HG02623 (cell line): ENCODE data around the gene INO80B.
"Not testable (repeated sequence)": the region's sequence is repeated elsewhere in the genome, so short reads cannot be mapped to it uniquely, and the experiment has no call there.

Source experiments
- ATAC-seq: cut with Tn5 transposase; IDR thresholded peaks from one replicate; pipeline ENCODE4 v1.9.1; 2021; ENCODE audit warnings: moderate library complexity; ENCODE audit not compliant: unreplicated experiment

The INO80B gene

DNA sequence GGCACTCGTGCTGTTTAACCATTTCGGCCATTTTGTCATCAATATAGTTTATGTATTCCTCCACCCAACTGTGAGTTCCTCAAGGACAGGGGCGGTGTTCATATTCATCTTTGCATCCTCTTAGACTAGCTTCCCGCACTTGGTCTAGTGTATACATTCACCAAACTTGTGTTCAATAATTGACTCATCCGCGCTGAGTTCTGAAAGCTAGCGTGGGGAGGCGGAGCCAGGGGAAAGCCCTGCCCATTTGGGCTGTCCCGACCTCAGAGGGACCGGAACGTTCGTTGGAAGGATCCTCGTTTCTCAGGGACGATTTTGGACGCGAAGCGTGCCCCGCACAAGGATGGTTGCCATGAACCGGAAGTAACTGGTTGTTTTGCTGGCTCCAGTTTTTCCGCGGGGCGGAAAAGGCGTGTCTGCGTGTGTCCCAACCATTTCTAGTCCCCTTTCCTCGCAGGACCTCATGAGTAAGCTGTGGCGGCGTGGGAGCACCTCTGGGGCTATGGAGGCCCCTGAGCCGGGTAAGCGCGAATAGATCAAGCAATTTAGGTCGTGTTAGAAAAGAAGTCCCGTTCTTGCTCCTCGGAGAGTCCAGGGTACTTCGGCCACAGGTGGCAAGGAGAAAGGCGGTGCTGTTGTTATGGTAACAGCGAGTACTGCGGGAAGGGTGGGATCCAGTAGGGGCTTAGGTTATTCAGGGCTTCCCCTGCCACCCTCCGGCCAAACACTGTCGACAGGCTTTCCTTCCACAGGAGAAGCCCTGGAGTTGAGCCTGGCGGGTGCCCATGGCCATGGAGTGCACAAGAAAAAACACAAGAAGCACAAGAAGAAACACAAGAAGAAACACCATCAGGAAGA, at the start of gene INO80B:
TSS of gene INO80B (plus strand) at position 434 of the 858 bp plus-strand sequence. CDS start at position 464, 30 bp downstream.
- peak; percentile 36 for ATAC-seq

DNA sequence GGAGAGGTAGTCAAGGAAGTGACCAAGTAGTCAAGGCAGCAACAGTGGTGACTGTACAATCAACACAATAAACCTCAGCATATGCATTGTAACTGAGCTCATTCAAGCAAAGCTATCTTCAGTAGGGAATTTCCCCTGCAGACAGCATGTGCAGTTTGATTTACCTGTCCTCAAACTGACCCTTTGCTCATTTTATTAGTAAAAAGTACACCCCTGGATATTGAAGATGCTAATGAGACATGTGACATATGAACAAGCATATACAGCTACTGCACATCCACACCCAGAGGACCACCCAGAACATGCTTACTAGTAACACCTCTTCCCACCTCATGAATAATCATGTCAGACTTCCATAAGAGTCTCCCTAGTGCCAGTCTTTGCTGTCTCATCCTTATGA, 48.9 kb upstream of the INO80B start:
- no peak for ATAC-seq

DNA sequence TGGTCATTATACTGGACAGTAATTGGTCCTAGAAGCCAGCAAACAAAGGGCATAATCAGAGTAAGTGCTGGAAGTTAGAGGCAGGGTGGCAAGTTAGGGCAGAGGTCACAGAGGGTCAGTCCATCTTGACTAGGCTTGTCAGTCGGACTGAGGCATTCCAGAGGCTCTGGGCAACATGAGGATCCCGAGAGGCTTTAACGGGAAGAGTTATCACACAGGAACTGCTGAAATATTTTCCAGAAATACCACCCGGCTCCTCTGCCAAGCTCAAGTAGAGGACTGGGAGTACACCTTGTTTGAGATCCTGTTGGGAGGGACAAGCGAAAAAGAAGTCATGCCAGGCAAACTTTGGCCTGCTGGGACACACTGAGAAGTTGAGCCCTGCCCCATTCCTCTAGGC, 47.2 kb upstream of the INO80B start:
- ATAC-seq: no peak

DNA sequence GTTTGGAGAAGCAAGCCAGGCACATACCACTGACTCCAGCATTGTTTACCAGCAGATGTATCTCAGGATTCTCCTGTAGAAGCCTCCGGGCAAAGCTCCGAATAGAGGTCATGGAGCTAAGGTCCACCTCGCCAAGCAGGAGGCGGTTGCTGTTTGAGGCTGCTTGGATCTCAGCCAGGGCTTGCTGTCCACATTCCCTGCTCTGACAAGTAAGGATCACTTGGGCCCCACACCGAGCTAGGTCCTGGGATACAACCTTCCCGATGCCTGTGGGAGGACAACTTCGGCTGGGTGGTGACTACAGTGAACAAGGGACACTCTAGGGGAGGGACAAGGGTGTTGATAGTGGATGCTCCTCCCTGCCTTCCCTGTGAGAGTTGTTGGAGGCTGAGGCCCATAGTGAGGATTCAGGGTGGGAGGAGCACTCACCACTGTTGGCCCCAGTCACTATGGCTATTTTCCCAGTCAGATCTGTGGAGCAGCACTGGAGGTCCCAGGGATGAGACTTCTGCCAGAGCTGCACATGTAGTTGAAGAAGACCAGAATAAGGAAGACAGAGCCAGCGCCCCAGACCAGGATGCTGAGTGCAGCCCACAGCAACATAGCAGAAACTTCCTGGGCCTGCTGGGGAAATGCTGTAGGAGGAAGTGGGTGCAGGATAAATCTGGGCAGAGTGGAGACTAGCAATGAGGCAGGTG, 41.7 kb upstream of the INO80B start:
- no peak for ATAC-seq

DNA sequence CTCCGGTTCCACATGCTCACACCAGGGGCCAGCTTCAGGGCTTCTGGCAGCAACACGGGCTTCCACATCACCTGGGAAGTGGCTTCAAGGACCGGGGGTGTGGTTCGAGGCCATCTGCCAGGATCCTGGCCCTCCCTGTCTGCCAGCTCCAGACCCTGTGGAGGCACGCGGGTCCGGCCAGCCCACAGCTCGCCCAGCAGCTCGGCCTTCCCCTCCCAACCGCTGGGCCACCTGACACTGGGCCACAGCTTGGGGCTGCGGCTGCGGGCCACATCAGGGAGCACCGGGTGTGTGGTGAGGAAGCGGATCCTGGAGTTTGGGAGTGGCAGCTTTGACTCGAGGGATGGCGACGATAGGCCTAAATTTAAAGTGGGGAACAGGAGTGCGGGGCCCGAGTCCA, 40.4 kb upstream of the INO80B start:
- ATAC-seq: no peak

DNA sequence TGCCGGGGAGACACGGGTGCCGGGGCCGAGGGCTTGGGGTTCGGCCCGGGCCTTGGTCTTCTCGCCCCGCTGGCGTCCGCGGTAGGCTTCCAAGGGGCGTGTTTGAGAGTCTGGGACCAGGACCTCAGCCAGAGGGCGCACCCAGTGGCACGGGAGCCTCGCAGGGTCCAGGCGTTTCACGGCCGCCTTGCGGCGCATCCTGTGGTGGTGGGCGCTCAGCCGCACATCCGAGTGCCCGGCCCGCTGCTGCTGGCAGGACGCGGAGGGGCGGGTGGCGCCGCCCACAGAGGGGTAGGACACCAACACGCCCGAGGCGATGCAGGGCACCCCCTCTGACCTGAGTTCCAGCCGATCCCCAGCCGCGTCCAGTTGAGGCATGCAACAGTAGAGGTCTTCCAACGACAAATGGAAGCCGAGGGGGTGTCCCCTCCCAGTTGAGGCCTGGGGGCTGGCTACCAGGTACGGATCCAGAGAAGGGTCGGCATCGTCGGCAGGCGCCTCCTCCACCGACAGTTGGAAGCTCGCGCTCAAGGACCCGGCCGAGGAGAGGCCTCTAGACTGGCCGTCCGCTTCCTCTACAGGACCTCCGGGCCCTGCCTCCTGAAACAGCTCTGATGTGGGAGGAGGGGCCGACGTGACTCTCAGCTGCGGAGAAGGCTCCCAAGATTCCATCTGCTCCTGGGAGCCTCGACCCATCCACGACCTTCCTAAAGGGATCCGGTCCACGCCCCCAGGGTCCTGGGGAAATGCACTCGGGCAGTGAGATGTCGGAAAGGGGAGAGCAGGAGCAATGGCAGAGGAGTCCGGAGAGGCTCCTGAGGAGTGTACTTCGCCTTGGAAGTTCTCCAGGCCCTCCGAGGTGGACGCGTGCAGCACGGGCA, 39.8 kb upstream of the INO80B start:
- peak; percentile 37 for ATAC-seq

DNA sequence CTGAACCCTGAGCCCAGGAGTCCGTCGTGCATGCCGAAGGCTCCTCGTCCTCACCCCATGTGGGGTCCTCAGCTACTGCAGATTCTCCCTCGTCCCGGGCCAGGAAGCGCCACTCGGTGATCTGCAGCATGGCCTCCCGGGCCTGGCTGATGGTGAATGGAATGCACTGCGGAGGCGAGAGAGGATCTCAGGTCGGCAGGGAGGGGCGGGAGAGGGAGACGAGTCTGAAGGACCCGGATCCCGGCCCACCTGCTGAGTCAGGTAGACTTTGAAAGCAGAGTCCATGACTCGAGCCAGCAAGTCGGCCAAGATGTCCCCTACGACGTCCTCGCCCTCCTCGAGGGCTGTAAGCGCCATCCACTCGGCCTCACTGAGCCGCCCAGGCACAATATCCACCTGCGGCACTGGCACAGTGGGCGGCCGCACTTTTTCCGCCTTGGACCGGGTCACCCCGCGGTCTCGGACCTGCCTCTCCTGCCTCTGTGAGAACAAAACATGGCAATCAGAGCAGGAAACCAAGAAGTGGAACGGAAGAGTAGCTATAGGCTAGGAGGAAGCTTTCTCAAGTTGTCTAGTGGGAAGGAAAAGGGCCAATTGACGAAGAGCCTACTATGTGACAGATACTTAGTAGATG, 39.0 kb upstream of the INO80B start:
- no peak for ATAC-seq

DNA sequence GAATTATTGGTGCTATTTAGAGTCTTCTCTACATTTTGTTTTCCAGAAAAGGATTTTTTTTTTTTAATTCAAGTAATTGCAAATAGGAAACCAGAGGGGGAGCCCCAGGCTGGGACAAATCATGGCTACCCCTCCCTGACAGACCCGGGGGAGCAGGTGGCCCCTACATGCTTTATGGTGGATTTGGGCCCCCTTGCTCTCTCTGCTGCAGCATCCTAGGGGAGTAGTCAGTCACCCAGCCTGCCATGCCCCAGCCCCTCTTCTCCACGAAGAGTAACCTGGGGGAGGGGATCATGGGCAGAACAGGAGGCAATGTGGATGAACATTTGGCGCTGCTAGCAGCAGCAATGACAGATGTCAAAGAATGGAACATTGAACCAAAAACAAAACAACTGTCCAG, 38.1 kb upstream of the INO80B start:
- no peak for ATAC-seq

DNA sequence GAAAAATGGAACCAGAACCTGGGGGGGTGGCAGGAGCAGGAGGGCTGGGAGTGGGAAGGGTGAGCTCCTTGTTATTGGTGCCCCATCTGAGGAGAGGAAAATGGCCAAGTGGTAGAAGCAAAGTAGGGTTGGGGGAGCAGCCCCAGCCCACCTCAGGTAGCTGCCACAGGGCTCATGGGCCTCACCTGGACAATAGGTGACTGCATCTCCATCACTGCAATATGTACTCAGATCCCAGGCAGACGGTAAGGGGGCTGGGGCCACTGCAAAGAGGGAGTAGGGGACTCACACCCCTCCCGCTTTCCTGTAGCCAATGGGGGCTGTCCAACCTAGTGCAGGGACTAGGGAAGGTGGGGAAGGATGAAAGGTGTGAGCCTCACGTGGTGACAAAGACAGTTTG, 37.7 kb upstream of the INO80B start:
- ATAC-seq: no peak

DNA sequence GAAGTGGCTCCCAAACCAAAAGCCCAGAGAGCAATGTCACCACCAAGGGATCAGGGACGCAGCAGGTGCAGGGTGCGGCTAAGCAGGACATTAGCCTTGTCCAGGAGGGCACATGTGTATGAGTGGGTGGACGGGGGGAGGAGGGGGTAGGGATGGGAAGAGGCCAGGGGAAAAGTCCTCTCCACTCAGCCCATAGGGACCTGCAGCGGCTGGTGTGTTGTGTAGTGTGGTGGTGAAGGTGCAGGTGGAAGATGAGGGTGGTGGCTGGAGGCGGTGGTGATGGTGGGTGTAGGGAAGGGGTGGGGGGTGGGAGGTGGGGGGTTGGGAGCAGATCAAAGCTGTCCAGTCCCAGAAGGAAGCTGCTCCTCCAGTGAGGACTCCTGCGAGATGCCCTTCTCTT, 37.1 kb upstream of the INO80B start:
- ATAC-seq: no peak

DNA sequence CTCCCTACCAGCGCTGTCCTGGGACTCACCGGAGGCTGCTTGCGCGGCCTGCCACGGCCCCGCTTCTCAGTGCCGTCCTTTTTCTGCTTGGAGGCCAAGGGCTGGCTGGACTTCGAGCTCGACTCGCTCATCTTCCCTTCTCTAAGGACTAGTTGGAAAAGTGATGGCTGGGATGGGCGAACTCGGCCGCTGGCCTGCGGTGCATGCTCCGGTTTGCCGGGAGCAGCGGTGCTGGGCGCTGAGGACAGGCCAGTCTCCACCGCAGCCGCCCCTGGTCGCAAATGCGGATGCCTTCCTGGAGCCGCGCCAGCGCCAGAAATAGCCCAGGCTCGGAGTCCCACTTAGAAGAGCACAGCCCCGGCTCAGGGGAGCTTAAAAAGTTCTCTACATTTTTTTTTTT, 36.6 kb upstream of the INO80B start:
- ATAC-seq: no peak

DNA sequence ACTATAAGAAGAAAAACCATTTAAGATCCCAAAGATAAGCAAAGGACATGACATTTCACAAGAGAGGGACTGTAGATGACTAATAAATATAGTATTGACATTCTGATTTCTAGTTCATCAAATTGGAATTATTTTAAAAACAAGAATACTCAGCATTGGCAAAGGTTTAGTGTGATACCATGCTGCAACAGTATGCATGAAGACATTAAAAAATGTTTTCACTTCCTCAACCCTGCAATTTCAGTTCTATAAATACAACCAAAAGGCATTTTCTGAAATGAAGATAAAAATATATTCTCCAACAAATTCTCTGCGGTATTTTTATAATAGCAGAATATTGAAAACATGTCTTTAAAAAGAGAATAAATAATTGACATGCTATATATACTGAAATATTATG, 35.5 kb upstream of the INO80B start:
- no peak for ATAC-seq

DNA sequence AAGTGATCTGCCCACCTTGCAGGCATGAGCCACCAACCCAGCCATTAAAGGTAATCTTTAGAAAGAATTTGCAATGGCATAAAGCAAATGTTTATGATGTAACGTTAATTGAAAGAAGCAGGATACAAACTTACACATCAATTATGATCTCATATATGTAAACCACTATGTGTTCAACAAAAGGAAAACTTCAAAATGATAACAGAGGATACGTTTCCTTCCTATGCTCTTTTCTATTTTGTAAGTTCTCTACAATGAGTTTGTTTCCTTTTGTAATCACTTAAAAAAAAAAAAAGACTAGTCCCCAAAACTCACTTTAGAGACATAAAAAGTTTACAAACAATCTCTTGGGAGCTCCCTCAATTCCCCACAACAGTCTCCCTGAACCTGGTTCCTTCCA, 34.9 kb upstream of the INO80B start:
- ATAC-seq: no peak

DNA sequence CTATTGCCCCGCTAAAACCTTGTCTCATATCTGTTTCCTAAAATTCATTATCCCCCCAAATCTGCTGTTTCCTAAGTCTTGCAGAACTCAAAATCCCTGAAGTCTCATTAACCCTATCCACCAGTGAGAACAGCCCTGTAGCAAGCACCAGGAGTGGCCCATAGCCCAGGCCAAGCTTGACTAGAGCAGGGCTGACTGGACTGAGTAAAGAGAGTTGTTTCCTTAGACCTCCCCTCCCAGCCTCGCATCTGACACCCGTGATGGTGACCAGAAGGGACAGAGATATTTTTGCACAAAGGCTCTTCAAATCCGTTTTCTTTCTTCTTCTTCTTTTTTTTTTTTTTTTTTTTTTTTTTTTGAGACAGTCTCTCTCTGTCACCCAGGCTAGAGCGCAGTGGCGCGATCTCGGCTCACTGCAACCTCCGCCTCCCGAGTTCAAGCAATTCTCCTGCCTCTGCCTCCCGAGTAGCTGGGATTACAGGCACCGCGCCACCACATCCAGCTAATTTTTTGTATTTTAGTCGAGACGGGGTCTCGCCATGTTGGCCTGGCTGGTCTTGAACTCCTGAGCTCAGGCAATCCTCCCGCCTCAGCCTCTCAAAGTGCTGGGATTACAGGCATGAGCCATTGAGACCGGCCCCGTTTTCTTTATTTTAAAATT, 34.3 kb upstream of the INO80B start:
- not testable (repeated sequence) for ATAC-seq

DNA sequence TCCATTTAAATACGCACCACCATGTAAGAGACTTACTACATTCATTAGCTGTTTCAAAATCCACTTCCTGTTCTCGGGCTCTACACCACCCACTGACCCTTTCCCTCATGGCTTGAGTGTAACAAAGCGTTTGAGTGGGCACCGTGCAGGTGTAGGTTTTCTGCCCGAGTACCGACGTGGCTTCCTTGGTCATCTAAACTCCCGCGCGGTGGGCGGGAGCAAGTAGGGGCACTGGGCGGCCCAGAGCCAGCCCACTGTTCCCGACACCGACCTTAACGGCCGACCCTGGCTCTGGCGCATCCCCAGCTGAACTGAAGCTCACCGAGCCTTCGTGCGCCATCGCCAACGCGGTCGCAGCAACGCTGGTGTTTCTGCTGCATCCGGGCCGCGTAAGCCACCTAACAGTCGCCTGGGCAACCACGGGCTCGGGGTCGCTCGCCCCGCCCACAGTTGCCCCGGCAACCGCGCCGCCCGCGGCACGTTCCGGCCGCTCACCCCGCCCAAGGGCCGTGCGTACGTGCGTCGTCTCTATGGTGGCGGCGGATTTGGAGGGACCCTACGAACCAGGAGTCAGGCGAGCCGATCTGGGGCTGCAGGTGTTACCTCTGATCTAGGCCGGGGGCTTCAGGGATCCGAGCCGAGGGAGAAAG, 33.5 kb upstream of the INO80B start, which contains the start of the genes C2orf81 and WDR54:
TSS of gene C2orf81 (minus strand) at position 399 of the 650 bp plus-strand sequence. CDS start at position 340, 59 bp downstream.
TSS of gene WDR54 (plus strand) at position 510 of the 650 bp plus-strand sequence. CDS start 424 bp downstream, outside the sequence.
- ATAC-seq: peak; percentile 90

DNA sequence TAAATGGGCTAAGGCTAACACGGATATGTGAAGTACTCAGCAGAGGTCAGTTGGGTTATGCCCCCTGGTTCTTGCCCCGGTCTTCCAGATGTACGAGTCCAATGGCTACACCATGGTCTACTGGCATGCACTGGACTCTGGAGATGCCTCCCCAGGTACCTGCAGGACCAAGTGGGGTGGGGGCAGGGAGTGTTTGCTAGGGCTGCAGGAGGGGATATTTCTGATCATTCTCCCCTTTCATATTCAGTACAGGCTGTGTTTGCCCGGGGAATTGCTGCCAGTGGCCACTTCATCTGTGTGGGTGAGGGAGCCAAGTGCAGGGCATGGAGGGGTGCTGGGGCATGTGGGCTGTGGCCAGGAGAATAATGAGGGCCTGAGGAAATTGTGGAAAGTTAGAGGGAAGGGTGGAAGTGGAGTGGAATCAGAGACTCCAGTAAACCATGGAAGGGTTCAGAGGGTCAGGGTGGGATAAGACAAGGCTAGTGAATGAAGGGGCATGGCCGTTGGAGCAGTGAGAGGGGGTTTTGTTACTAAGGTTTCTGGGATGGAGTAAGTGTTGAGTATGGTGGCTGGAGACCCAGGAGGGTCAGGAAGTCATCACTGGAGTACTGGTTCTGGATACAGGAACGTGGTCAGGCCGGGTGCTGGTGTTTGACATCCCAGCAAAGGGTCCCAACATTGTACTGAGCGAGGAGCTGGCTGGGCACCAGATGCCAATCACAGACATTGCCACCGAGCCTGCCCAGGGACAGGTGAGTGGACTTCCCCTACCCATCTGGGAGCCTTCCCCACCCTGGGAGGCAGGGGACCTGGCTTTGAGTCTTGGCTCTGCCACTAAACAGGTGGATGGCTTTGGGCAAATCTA, 31.4 kb upstream of the INO80B start:
- ATAC-seq: no peak

DNA sequence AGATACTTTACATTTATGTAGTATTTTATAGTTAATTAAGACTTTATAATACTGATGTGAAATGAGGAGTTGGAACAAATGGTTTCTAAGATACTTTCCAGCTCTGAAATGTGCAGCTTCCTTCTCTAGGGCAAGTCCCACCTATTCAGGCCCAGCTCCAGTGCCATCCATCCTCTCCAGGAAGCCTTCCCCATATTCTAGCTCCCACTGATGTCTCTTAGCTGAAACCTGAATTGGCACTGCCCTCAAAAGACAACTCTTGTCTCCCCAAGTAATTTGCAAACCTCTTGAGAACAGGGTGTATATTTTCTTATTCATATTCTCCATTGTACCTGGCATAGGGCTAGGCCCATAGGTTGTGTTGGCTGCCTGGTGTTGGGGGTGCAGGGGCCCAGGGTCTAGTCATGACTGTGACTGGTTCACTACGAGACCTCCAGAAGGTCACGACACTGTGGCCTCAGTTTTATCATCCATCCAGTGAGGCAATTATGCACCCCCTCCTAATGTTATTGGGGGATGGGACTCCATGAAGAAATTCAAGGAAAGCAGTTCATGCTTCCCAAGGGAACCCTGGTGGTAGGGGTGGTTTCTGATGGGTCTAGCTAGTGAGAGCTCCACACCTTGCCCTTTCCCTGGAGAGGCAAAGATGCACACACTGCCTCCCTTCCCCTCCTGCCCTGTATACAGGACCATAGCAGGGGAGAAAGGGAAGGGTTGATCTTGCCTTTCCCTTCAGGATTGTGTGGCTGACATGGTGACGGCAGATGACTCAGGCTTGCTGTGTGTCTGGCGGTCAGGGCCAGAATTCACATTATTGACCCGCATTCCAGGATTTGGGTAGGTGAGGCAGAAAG, 30.5 kb upstream of the INO80B start:
- ATAC-seq: no peak

DNA sequence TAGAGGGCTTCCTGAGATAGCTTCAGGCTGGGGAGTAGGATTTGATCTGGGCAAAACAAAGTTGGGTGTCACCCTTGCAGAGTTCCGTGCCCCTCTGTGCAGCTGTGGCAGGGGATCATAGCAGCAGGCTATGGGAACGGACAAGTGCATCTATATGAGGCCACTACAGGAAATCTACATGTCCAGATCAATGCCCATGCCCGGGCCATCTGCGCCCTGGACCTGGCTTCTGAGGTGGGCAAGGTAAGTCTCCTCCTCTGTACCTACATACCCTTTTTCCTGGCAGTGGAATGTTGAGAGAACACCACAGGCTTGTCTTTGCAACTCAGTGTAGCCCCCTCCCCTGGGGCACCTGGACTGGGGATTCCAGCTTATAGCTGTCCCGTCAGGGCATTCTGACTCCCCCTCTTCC, 29.9 kb upstream of the INO80B start:
- ATAC-seq: no peak
